ENCODE results near the gene SMARCD1. TPM values are rescaled to one million over a fixed set of nuclear protein-coding genes. Genes with fewer than 3 reads are reported as not detected.

Gene SMARCD1
- total RNA-seq, 1 experiment from 2014 or later = 152 TPM

DNA sequence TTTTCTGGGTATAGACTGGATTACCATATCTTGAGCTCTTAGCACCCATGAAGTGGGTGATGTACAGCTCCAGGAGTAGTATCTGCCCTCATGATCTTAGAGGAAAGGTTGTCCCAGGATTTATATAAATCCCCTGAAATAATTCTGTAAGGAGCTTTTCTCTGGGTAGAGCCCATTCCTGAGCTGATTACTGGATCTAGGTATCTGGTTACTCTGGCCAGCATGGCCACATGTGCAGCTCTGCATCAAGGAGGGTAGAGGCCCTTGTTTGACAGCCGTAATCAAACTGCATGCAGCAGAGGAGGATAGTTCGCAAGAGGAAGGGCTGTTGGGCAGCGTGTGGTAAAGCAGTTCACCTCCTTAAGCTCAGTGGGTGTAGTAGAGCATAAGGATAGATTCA lies 35.4 kb downstream of the SMARCD1 start:
- TF ChIP-seq, protein P1, sequence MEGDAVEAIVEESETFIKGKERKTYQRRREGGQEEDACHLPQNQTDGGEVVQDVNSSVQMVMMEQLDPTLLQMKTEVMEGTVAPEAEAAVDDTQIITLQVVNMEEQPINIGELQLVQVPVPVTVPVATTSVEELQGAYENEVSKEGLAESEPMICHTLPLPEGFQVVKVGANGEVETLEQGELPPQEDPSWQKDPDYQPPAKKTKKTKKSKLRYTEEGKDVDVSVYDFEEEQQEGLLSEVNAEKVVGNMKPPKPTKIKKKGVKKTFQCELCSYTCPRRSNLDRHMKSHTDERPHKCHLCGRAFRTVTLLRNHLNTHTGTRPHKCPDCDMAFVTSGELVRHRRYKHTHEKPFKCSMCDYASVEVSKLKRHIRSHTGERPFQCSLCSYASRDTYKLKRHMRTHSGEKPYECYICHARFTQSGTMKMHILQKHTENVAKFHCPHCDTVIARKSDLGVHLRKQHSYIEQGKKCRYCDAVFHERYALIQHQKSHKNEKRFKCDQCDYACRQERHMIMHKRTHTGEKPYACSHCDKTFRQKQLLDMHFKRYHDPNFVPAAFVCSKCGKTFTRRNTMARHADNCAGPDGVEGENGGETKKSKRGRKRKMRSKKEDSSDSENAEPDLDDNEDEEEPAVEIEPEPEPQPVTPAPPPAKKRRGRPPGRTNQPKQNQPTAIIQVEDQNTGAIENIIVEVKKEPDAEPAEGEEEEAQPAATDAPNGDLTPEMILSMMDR (conservative IDR thresholded peaks at IDR 0.05) = no peak
- Histone ChIP-seq H3K79me2 (ENCODE audit: insufficient read depth, low read length) (no peaks in the 10 kb centered on the region), H2BK120ac (ENCODE audit: low read depth, low read length, poor library complexity, severe bottlenecking) (no peak overlapping the region), H4K8ac (replicated peaks; ENCODE audit: insufficient read length, low read depth, low read length) (no peak overlapping the region), H4K91ac (ENCODE audit: insufficient read length, low read depth, low read length) (no peak overlapping the region), H2AK5ac (ENCODE audit: insufficient read length, low read length) (no peak overlapping the region), H2BK12ac (ENCODE audit: insufficient read length, low read depth, low read length) (no peak overlapping the region), H3K23me2 (ENCODE audit: insufficient read length, low read depth, low read length, poor library complexity, severe bottlenecking) (no peaks in the 10 kb centered on the region), H2BK15ac (ENCODE audit: low read depth, low read length) (no peak overlapping the region), H3K18ac (ENCODE audit: insufficient read length, low read depth, low read length) (no peak overlapping the region), H3K27me3 (ENCODE audit: insufficient read depth, low read length) (no peaks in the 10 kb centered on the region), H3K9ac (ENCODE audit: extremely low read depth, insufficient read length, low read length) (no peak overlapping the region), H3K14ac (ENCODE audit: insufficient read depth, low read length) (no peak overlapping the region), H4K20me1 (ENCODE audit: control insufficient read depth, insufficient read depth, insufficient read length) (no peaks in the 10 kb centered on the region), H3K4me2 (ENCODE audit: insufficient read depth, insufficient read length, low read length) (no peak overlapping the region), H2BK20ac (ENCODE audit: low read depth, low read length, poor library complexity, severe bottlenecking) (no peak overlapping the region), H3K23ac (ENCODE audit: insufficient read length, low read depth, low read length) (no peak overlapping the region), H2AFZ (ENCODE audit: low read length) (no peak overlapping the region), H3K9me3 (ENCODE audit: control insufficient read depth, low read depth, low read length) (no peaks in the 10 kb centered on the region), H3K79me1 (ENCODE audit: insufficient read depth, low read depth, low read length, poor library complexity, severe bottlenecking) (peaks cover 3% of the 10 kb centered on the region), H3K56ac (ENCODE audit: insufficient read length, low read depth, low read length) (no peak overlapping the region), H3K4ac (ENCODE audit: low read depth, low read length) (no peak overlapping the region), H3K4me1 (ENCODE audit: insufficient read depth, low read length) (no peaks in the 10 kb centered on the region), H3T11ph (ENCODE audit: low read length) (no peak overlapping the region), H2BK5ac (ENCODE audit: insufficient read length, low read length) (no peak overlapping the region), H4K5ac (ENCODE audit: insufficient read length, low read depth, low read length) (no peak overlapping the region), H3K27ac (ENCODE audit: insufficient read length, low read depth, low read length) (no peak overlapping the region)
- Mint-ChIP-seq H3K27me3 (ENCODE audit: low read depth) (no peaks in the 10 kb centered on the region), H3K4me3 (no peak overlapping the region), H3K36me3 (ENCODE audit: insufficient read depth in 1 of 3, low read depth in 3 of 3) (peaks cover 2 to 25% (median 9%) of the 10 kb centered on the region in 3 experiments; a peak in 5 of 7 replicates), H3K4me1 (no peaks in the 10 kb centered on the region), H3K9me3 (no peaks in the 10 kb centered on the region), H3K27ac (no peak overlapping the region; a peak in 1 of 7 replicates)
- DNase-seq = no peak
- WGBS (ENCODE audit: extremely low coverage, insufficient read length, low lambda C conversion rate) = no CpG with 5 or more reads among the region's 3 CpGs

Data from H9 (cell line).